BJ (cell line): ENCODE results near the gene RPUSD3. TPM values are rescaled to one million over a fixed set of nuclear protein-coding genes. Genes with fewer than 3 reads are reported as not detected.
A peak's percentile ranks its signal among the peaks of the same experiment; 100 is the strongest.

ENCODE experiments used
- CTCF ChIA-PET: fragments of 350-600 bp; formaldehyde crosslinking; extraction: SDS; loops from one replicate; lab custom pipeline; 2021; ENCODE audit warnings: antibody characterized with exemption, inconsistent platforms; lab: Yijun Ruan, JAX
- POLR2A ChIA-PET: fragments of 300-600 bp; sonication (Branson Sonifier 250); formaldehyde crosslinking; extraction: SDS; loops from one replicate; lab custom pipeline; 2021; ENCODE audit warnings: antibody characterized with exemption; lab: Charles Lee
- DNase-seq: peaks from one replicate; pipeline ENCODE4 v3.0.0-alpha.2; 2011; ENCODE audit warnings: low read depth
- H3K27me3 ChIP-seq: 2 replicates; pipeline ENCODE4 v1.6.0; 2011; ENCODE audit warnings: low read length; ENCODE audit not compliant: control insufficient read depth, insufficient read depth
- H3K36me3 ChIP-seq: 2 replicates; pipeline ENCODE4 v1.5.1; 2011; ENCODE audit warnings: low read length; ENCODE audit not compliant: control insufficient read depth, insufficient read depth
- H3K4me3 ChIP-seq: 2 replicates; pipeline ENCODE4 v1.5.1; 2011; ENCODE audit warnings: low read depth, mild to moderate bottlenecking, control low read depth, low read length
- CTCF ChIP-seq: IDR thresholded peaks from 2 replicates; pipeline ENCODE4 v1.5.1; 2011; ENCODE audit warnings: low read depth, mild to moderate bottlenecking, control low read depth, inconsistent platforms, low read length, moderate library complexity; ENCODE audit not compliant: insufficient read depth
- polyA plus RNA-seq: library from polyadenylated mRNA; depleted of rRNA; stranded (reverse); fragments of >200 nt; gene quantifications from 2 replicates; pipeline ENCODE4 v1.2.3, GENCODE V29; 2011

Gene RPUSD3
- polyA plus RNA-seq, 1 experiment: 44.9 TPM

- no peak for DNase-seq
- H3K27me3 ChIP-seq: no peaks in the 10 kb centered on the region
- peaks cover 48% of the 10 kb centered on the region for H3K36me3 ChIP-seq
- no peak overlapping the region for H3K4me3 ChIP-seq
- ChIA-PET CTCF (no interaction called here), POLR2A (no interaction called here)
- TF ChIP-seq CTCF: peak; percentile 36
These were observed 43.3 kb downstream of the RPUSD3 start for GRCh38 chr3:9800529-9800928.

- Histone ChIP-seq H3K36me3 (peaks cover 28% of the 10 kb centered on the region), H3K4me3 (no peak overlapping the region), H3K27me3 (no peaks in the 10 kb centered on the region)
- TF ChIP-seq CTCF: no peak
- DNase-seq: no peak
- ChIA-PET POLR2A (no interaction called here), CTCF (interaction anchor here (1.0 kb wide), 1 partner anchor 12 kb away, joined by 4 read pairs; no protein-coding TSS in a partner anchor)
These were observed 46.4 kb downstream of the RPUSD3 start for GRCh38 chr3:9797196-9797945.

GRCh38 chr3:9795207-9795606 lies 48.6 kb downstream of the RPUSD3 start:
- no peak for TF ChIP-seq CTCF
- H3K36me3 ChIP-seq: peaks cover 20% of the 10 kb centered on the region
- no peaks in the 10 kb centered on the region for H3K27me3 ChIP-seq
- DNase-seq: no peak
- no peak overlapping the region for H3K4me3 ChIP-seq
- ChIA-PET CTCF (interaction anchor here (0.7 to 1.1 kb wide), 3 partner anchors 12 to 137 kb away, joined by 3 read pairs; no protein-coding TSS in a partner anchor), POLR2A (no interaction called here)

GRCh38 chr3:9794400-9794799 lies 49.4 kb downstream of the RPUSD3 start:
- Histone ChIP-seq H3K36me3 (peaks cover 19% of the 10 kb centered on the region), H3K4me3 (no peak overlapping the region), H3K27me3 (no peaks in the 10 kb centered on the region)
- no peak for TF ChIP-seq CTCF
- CTCF ChIA-PET: no interaction called here
- no peak for DNase-seq
- POLR2A ChIA-PET: no interaction called here

GRCh38 chr3:9793161-9793781 lies 50.5 kb downstream of the RPUSD3 start:
- CTCF ChIA-PET: interaction anchor here (1.0 to 1.1 kb wide), 3 partner anchors 12 to 77 kb away, joined by 3 read pairs; no protein-coding TSS in a partner anchor
- DNase-seq: no peak
- Histone ChIP-seq H3K27me3 (no peaks in the 10 kb centered on the region), H3K4me3 (peak overlapping the region; percentile 100), H3K36me3 (peaks cover 21% of the 10 kb centered on the region)
- no peak for TF ChIP-seq CTCF
- POLR2A ChIA-PET: interaction anchor here (0.5 to 1.0 kb wide), 3 partner anchors 16 to 757 kb away, joined by 3 to 6 read pairs (median 4); no protein-coding TSS in a partner anchor
